Esophagus muscularis mucosa (tissue), 4 donors: ENCODE measurements around the gene CD19. TPM values are rescaled to one million over a fixed set of nuclear protein-coding genes. Genes with fewer than 3 reads are reported as not detected.
"Not testable (repeated sequence)": the region's sequence is repeated elsewhere in the genome, so short reads cannot be mapped to it uniquely, and the experiment has no call there.

ENCODE experiments used
- DNase-seq: peaks from one replicate; pipeline ENCODE4 v3.0.0-alpha.2; 2017; ENCODE audit errors: extremely low spot score
- H3K27ac ChIP-seq, 4 donors: fragments of 200-600 bp; sonication (generic); replicated peaks in 1 of 4; 1 replicate in 3 of 4; 2 replicates in 1 of 4; pipeline ENCODE4 v1.5.1; 2016 to 2019; ENCODE audit warnings: mild to moderate bottlenecking in 1 of 4
- H3K27me3 ChIP-seq, 4 donors: fragments of 200-600 bp; sonication (generic); one replicate each; pipeline versions ENCODE4 v1.5.1 to v1.6.0; 2016 to 2019
- H3K36me3 ChIP-seq, 4 donors: fragments of 200-600 bp; sonication (generic); one replicate each; pipeline ENCODE4 v1.5.1; 2016 to 2019
- H3K4me1 ChIP-seq, 4 donors: fragments of 200-600 bp; sonication (generic); one replicate each; pipeline ENCODE4 v1.5.1; 2016 to 2019
- H3K4me3 ChIP-seq, 4 donors: fragments of 200-600 bp; sonication (generic); 1 replicate in 2 of 4; 2 replicates in 2 of 4; pipeline ENCODE4 v1.5.1; 2016 to 2019; ENCODE audit warnings: mild to moderate bottlenecking in 4 of 4, moderate library complexity in 1 of 4
- H3K9me3 ChIP-seq, 4 donors: fragments of 200-600 bp; sonication (generic); 1 replicate in 3 of 4; 2 replicates in 1 of 4; pipeline ENCODE4 v1.5.1; 2016 to 2019
- CTCF ChIP-seq, 3 experiments: fragments of 200-600 bp in 2 of 3; fragments of 450-650 bp in 1 of 3; sonication (generic) in 2 of 3; IDR thresholded peaks; one replicate each; pipeline ENCODE4 v1.5.1; 2017 to 2019; ENCODE audit warnings: antibody characterized with exemption in 3 of 3, mild to moderate bottlenecking in 2 of 3, moderate library complexity in 1 of 3
- EP300 ChIP-seq: sonication (generic); formaldehyde crosslinking; IDR thresholded peaks from one replicate; pipeline ENCODE4 v1.6.1; 2017; ENCODE audit warnings: antibody characterized with exemption
- POLR2A ChIP-seq: fragments of 450-650 bp; IDR thresholded peaks from one replicate; pipeline ENCODE4 v1.6.1; 2017; ENCODE audit warnings: antibody characterized with exemption, moderate library complexity, mild to moderate bottlenecking, low read depth
- POLR2AphosphoS5 ChIP-seq, 2 donors: sonication (generic); formaldehyde crosslinking; IDR thresholded peaks; one replicate each; pipeline ENCODE4 v1.6.1; 2017; ENCODE audit warnings: antibody characterized with exemption in 2 of 2
- WGBS: methylation state at CpG from one replicate; pipeline ENCODE4 v1.1.5; 2018; 5-methylcytosine and 5-hydroxymethylcytosine counted together
- intact Hi-C: fragments of 100-400 bp; cut with DNase I; formaldehyde crosslinking; loops from one replicate; pipeline ENCODE4 v1.15.1; 2023
- total RNA-seq, 4 donors: library from RNA; depleted of rRNA; stranded (reverse); fragments of >200 nt; gene quantifications; one replicate each; pipeline versions ENCODE4 v1.1.0 to v1.2.1, GENCODE V29; 2016

The CD19 gene
- total RNA-seq, 4 donors from 2014 or later = 0.66 TPM; not detected in 3

- Histone ChIP-seq H3K4me3 (no peak overlapping the region), H3K4me1 (peaks cover 0 to 4% (median 0%) of the 10 kb centered on the region in 4 donors), H3K27ac (no peak overlapping the region), H3K27me3 (peaks cover 0 to 19% (median 3%) of the 10 kb centered on the region in 4 donors), H3K36me3 (no peaks in the 10 kb centered on the region), H3K9me3 (no peaks in the 10 kb centered on the region)
- WGBS = 76% methylated on average over 9 of the region's 10 CpGs
- no peak for DNase-seq
- no peak for TF ChIP-seq EP300
- no peak for TF ChIP-seq POLR2A
- TF ChIP-seq POLR2AphosphoS5 (IDR thresholded peaks at IDR 0.05) = no peak
- TF ChIP-seq CTCF (IDR thresholded peaks at IDR 0.05) = no peak
- intact Hi-C loops = no loop called here
These were observed 44.8 kb upstream of the CD19 start for GRCh38 chr16:28886945-28887344.

- H3K27ac ChIP-seq, H3K4me3 ChIP-seq, H3K4me1 ChIP-seq, H3K36me3 ChIP-seq, intact Hi-C loops, DNase-seq, H3K27me3 ChIP-seq, H3K9me3 ChIP-seq: not testable (repeated sequence)
- WGBS = 91% methylated on average over 5 of the region's 5 CpGs
These were observed 41.4 kb upstream of the CD19 start for GRCh38 chr16:28890355-28890754.

DNA sequence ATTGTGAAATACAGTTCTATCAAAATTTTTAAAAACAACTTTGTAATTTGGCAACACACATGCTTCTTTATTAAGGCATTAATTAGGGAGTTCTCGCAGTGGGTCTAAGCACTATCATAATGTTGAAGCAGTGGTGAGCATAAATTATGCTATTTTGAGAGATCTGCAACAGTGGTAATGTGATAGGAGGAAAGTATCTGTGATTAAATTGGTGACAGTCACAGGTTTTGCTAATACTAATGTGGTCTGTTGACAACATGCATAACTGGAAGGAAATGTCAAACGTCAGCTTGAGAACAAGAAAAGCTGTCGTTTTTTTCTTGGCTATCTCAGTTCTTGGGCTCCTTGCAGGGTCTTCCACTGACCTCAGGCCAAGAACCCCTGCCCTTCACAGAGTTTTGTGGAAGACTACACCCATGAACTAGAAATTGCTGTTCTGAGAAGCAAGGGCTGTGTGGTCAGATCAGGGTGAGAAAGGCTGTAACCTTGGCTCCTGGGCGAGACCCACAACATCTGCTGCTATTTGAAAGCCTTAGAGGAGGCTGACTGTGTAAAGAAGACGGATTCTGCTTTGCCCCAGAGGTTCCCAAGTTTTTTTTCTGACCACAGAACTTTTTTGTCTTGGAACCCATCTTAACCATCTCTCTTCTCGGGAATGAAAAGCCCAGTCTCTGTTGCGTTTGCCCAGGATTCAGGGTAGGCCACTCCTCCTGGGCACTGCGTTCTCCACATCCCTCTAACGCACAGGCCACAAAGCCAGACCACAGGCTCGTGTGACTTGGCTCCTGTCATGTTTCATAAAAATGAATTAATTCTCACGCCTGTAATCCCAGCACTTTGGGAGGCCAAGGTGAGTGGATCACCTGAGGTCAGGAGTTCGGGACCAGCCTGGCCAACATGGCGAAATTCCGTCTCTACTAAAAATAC, 39.5 kb upstream of the CD19 start:
- DNase-seq = no peak
- Histone ChIP-seq H3K36me3 (no peaks in the 10 kb centered on the region), H3K27me3 (no peaks in the 10 kb centered on the region), H3K4me3 (no peak overlapping the region), H3K4me1 (no peaks in the 10 kb centered on the region), H3K9me3 (no peaks in the 10 kb centered on the region), H3K27ac (no peak overlapping the region)
- 72% methylated on average over 14 of the region's 14 CpGs for WGBS
- intact Hi-C loops = no loop called here
- TF ChIP-seq POLR2A = no peak
- no peak for TF ChIP-seq POLR2AphosphoS5 (IDR thresholded peaks at IDR 0.05)
- TF ChIP-seq EP300 = no peak
- no peak for TF ChIP-seq CTCF (IDR thresholded peaks at IDR 0.05)

GRCh38 chr16:28893291-28893690, 38.5 kb upstream of the CD19 start:
- H3K27me3 ChIP-seq = no peaks in the 10 kb centered on the region
- no peaks in the 10 kb centered on the region for H3K36me3 ChIP-seq
- 84% methylated on average over 4 of the region's 4 CpGs for WGBS
- TF ChIP-seq POLR2AphosphoS5 (IDR thresholded peaks at IDR 0.05) = no peak
- no peak for TF ChIP-seq EP300
- TF ChIP-seq CTCF (IDR thresholded peaks at IDR 0.05) = no peak
- TF ChIP-seq POLR2A = no peak
- intact Hi-C loops = no loop called here
- no peaks in the 10 kb centered on the region for H3K9me3 ChIP-seq
- no peak for DNase-seq
- no peaks in the 10 kb centered on the region for H3K4me1 ChIP-seq
- H3K27ac ChIP-seq = no peak overlapping the region
- no peak overlapping the region for H3K4me3 ChIP-seq

DNA sequence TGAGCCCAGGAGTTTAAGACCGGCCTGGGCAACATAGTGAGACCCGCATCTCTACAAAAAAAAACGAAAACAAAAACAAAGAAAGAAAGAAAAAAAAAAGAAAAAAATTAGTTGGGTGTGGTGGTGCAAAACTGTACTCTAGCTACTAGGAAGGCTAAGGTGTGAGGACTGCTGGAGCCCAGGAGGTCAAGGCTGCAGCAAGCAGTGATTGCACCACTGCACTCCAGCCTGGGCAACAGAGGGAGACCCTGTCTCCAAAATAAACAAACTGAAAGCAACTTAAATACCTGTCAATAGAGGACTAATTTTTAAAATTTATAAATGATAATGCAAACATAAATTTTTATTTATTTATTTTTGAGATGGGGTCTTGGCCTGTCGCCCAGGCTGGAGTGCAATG, 36.2 kb upstream of the CD19 start:
- H3K4me1 ChIP-seq = no peaks in the 10 kb centered on the region
- H3K4me3 ChIP-seq = no peak overlapping the region
- no peaks in the 10 kb centered on the region for H3K9me3 ChIP-seq
- H3K27me3 ChIP-seq = no peaks in the 10 kb centered on the region
- no peak overlapping the region for H3K27ac ChIP-seq
- 85% methylated on average over 4 of the region's 4 CpGs for WGBS
- DNase-seq = no peak
- no peaks in the 10 kb centered on the region for H3K36me3 ChIP-seq
- intact Hi-C loops = no loop called here
- TF ChIP-seq EP300 (no peak), POLR2AphosphoS5 (IDR thresholded peaks at IDR 0.05) (no peak), POLR2A (no peak), CTCF (IDR thresholded peaks at IDR 0.05) (no peak)
